GM12878 (cell line): ENCODE data around the gene NCAPH2. TPM values are rescaled to one million over a fixed set of nuclear protein-coding genes. Genes with fewer than 3 reads are reported as not detected.

Experiments
- ATAC-seq: fragments of 200-7000 bp; cut with Tn5 transposase; 3 replicates; pipeline ENCODE4 v1.9.1; 2020; ENCODE audit warnings: mild to moderate bottlenecking, moderate library complexity
- BruUV-seq: library from RNA; stranded (reverse); fragments of 400-500 nt; replicated peaks from 2 replicates; lab custom pipeline; 2021; lab: Mats Ljungman, UMichigan
- CTCF ChIA-PET: fragments of 300-600 bp; sonication (Branson Sonifier 250); formaldehyde crosslinking; extraction: SDS; loops from one replicate; lab custom pipeline; 2021; ENCODE audit warnings: inconsistent platforms; lab: Yijun Ruan, JAX
- POLR2A ChIA-PET: fragments of 350-600 bp; formaldehyde crosslinking; extraction: SDS; loops from one replicate; lab custom pipeline; 2021; ENCODE audit warnings: inconsistent platforms; lab: Charles Lee
- RAD21 ChIA-PET: fragments of 300-600 bp; sonication (Branson Sonifier 250); formaldehyde crosslinking; loops from one replicate; lab custom pipeline; 2023; ENCODE audit warnings: antibody characterized with exemption; ENCODE audit not compliant: unreplicated experiment; lab: Charles Lee
- SMC1A ChIA-PET: fragments of 300-600 bp; sonication (Branson Sonifier 250); formaldehyde crosslinking; loops from one replicate; lab custom pipeline; 2023; ENCODE audit not compliant: unreplicated experiment, uncharacterized antibody; lab: Charles Lee
- DNase-seq: peaks from one replicate; pipeline ENCODE4 v3.0.0-alpha.2; 2011; ENCODE audit warnings: low read depth, low spot score
- FAIRE-seq: peaks from 3 replicates; lab custom pipeline; 2011; peaks lifted over from hg19 to GRCh38; lab: Jason Lieb, UNC
- H2AFZ ChIP-seq: 2 replicates; pipeline ENCODE4 v1.6.0; 2011; ENCODE audit warnings: low read depth, low read length, control low read depth; ENCODE audit not compliant: control insufficient read depth
- H3K27ac ChIP-seq: 2 replicates; pipeline ENCODE4 v1.5.1; 2011; ENCODE audit warnings: control low read depth; ENCODE audit not compliant: control insufficient read depth, insufficient read depth
- H3K27me3 ChIP-seq, 2 experiments: replicated peaks in 1 of 2; 2 replicates each; pipeline versions ENCODE4 v1.6.0 to v1.6.1; 2011; ENCODE audit warnings: low read length in 1 of 2; ENCODE audit not compliant: control insufficient read depth in 2 of 2, insufficient read depth in 2 of 2
- H3K36me3 ChIP-seq, 2 experiments: 2 replicates each; pipeline ENCODE4 v1.5.1; 2011; ENCODE audit warnings: low read length in 1 of 2; ENCODE audit not compliant: control insufficient read depth in 2 of 2, insufficient read depth in 2 of 2
- H3K4me1 ChIP-seq: 2 replicates; pipeline ENCODE4 v1.6.1; 2011; ENCODE audit warnings: mild to moderate bottlenecking, low read length, moderate library complexity, mixed read lengths; ENCODE audit not compliant: control insufficient read depth, insufficient read depth
- H3K4me2 ChIP-seq: 2 replicates; pipeline ENCODE4 v1.6.0; 2011; ENCODE audit warnings: control low read depth; ENCODE audit not compliant: control insufficient read depth, insufficient read depth
- H3K4me3 ChIP-seq: fragments of 200-600 bp; sonication (generic); 2 replicates; pipeline ENCODE4 v1.5.1; 2016
- H3K79me2 ChIP-seq: 2 replicates; pipeline ENCODE4 v1.6.0; 2011; ENCODE audit warnings: low read length; ENCODE audit not compliant: control insufficient read depth, insufficient read depth
- H3K9ac ChIP-seq: 2 replicates; pipeline ENCODE4 v1.8.0; 2011; ENCODE audit warnings: low read length, control low read depth, mixed read lengths; ENCODE audit not compliant: control insufficient read depth, insufficient read depth
- H3K9me3 ChIP-seq: replicated peaks from 3 replicates; pipeline ENCODE4 v1.5.1; 2011; ENCODE audit warnings: mild to moderate bottlenecking, low read length; ENCODE audit not compliant: control insufficient read depth, insufficient read depth
- H4K20me1 ChIP-seq: 2 replicates; pipeline ENCODE4 v1.6.0; 2011; ENCODE audit not compliant: control insufficient read depth, insufficient read depth
- EGR1 ChIP-seq, 2 experiments: IDR thresholded peaks; 1 replicate in 1 of 2; 2 replicates in 1 of 2; pipeline ENCODE4 v1.6.1; 2011 to 2012; ENCODE audit warnings: low read depth in 2 of 2, low read length in 2 of 2, borderline replicate concordance in 1 of 2, mild to moderate bottlenecking in 1 of 2, moderate library complexity in 1 of 2
- YY1 ChIP-seq: IDR thresholded peaks from 2 replicates; pipeline ENCODE4 v1.6.1; 2011; ENCODE audit warnings: low read depth, mild to moderate bottlenecking, low read length
- WGBS: methylation state at CpG from one replicate; pipeline ENCODE4 v1.1.6; 2016; ENCODE audit warnings: low lambda C conversion rate; ENCODE audit not compliant: insufficient replicate concordance, insufficient coverage; ENCODE audit errors: missing lambda C conversion rate; 5-methylcytosine and 5-hydroxymethylcytosine counted together
- in situ Hi-C: fragments of 300-500 bp; cut with MboI; formaldehyde crosslinking; loops from 9 replicates; pipeline ENCODE4 v1.14.3; 2018; ENCODE audit warnings: mixed read lengths
- intact Hi-C: fragments of 100-400 bp; cut with micrococcal nuclease; formaldehyde crosslinking; loops from one replicate; pipeline ENCODE4 v1.14.2; 2022; ENCODE audit not compliant: unreplicated experiment
- polyA plus RNA-seq, 11 experiments: library from polyadenylated mRNA; depleted of rRNA in 4 of 11; unstranded in 6 of 11; stranded (reverse) in 5 of 11; fragments of >200 nt; fragmentation: Nextera tagmentation in 4 of 11; fragmentation: Illumina TruSeq in 1 of 11; extraction: Ambion mirVana in 4 of 11; extraction: Trizol in 1 of 11; gene quantifications; 1 replicate in 1 of 11; 2 replicates in 10 of 11; pipeline versions ENCODE4 v1.2.1 to v1.2.3, GENCODE V29; 2011 to 2016; ENCODE audit warnings: inconsistent platforms in 2 of 11, missing spikeins in 2 of 11, low read depth in 1 of 11
- total RNA-seq, 4 experiments: library from RNA; depleted of rRNA in 3 of 4; stranded (reverse); fragments of >200 nt in 3 of 4; fragmentation: Illumina TruSeq in 1 of 4; extraction: Trizol in 1 of 4; gene quantifications; 2 replicates each; pipeline versions ENCODE4 v1.2.1 to v1.2.3, GENCODE V29; 2013 to 2021
- TF ChIP-seq, protein P1 (sequence below), 3 experiments: IDR thresholded peaks in 2 of 3; conservative IDR thresholded peaks in 1 of 3; 2 replicates each; pipeline ENCODE4 v1.5.1; 2011; ENCODE audit warnings: low read depth in 3 of 3, low read length in 3 of 3, mild to moderate bottlenecking in 3 of 3, control low read depth in 2 of 3, moderate library complexity in 2 of 3, inconsistent platforms in 1 of 3, mixed read lengths in 1 of 3; ENCODE audit not compliant: control insufficient read depth in 2 of 3, insufficient read depth in 1 of 3; ENCODE audit errors: extremely low read depth in 1 of 3

Gene NCAPH2
- total and polyA plus RNA-seq, 10 of the 15 experiments (the other 5 are each of a cell fraction or from before 2014, with no cell fraction given) = 5.0 to 110 (median 59.9) TPM

GRCh38 chr22:50503475-50504145 lies 4.4 kb upstream of the NCAPH2 start:
- CTCF ChIA-PET = interaction anchor here (0.5 kb wide), 1 partner anchor 52 kb away, joined by 3 read pairs; no protein-coding TSS in a partner anchor
- TF ChIP-seq, protein P1, sequence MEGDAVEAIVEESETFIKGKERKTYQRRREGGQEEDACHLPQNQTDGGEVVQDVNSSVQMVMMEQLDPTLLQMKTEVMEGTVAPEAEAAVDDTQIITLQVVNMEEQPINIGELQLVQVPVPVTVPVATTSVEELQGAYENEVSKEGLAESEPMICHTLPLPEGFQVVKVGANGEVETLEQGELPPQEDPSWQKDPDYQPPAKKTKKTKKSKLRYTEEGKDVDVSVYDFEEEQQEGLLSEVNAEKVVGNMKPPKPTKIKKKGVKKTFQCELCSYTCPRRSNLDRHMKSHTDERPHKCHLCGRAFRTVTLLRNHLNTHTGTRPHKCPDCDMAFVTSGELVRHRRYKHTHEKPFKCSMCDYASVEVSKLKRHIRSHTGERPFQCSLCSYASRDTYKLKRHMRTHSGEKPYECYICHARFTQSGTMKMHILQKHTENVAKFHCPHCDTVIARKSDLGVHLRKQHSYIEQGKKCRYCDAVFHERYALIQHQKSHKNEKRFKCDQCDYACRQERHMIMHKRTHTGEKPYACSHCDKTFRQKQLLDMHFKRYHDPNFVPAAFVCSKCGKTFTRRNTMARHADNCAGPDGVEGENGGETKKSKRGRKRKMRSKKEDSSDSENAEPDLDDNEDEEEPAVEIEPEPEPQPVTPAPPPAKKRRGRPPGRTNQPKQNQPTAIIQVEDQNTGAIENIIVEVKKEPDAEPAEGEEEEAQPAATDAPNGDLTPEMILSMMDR (IDR thresholded peaks at IDR 0.05 in 2 of 3, conservative IDR thresholded peaks at IDR 0.05 in 1 of 3; ENCODE audit: control insufficient read depth in 2 of 3, extremely low read depth in 1 of 3, insufficient read depth in 1 of 3, low read depth in 3 of 3, low read length in 3 of 3) = peak in 1 of 3 experiments; percentile 14; a peak in 1 of 6 replicates
- TF ChIP-seq YY1 = no peak
- no peak for TF ChIP-seq EGR1 (IDR thresholded peaks at IDR 0.05; ENCODE audit: borderline replicate concordance in 1 of 2, low read depth in 2 of 2, low read length in 2 of 2)
- Histone ChIP-seq H3K79me2 (peaks cover 17% of the 10 kb centered on the region), H3K9me3 (no peaks in the 10 kb centered on the region), H2AFZ (no peak overlapping the region), H3K36me3 (peaks cover 4 to 8% of the 10 kb centered on the region in 2 experiments; a peak in 3 of 4 replicates), H3K27ac (no peak overlapping the region), H3K4me2 (no peak overlapping the region), H4K20me1 (no peaks in the 10 kb centered on the region), H3K27me3 (no peaks in the 10 kb centered on the region), H3K9ac (no peak overlapping the region), H3K4me1 (peaks cover 4% of the 10 kb centered on the region), H3K4me3 (no peak overlapping the region)
- in situ Hi-C loops = no loop called here
- DNase-seq = no peak
- WGBS = 95% methylated on average over 16 of the region's 26 CpGs
- RAD21 ChIA-PET = no interaction called here
- BruUV-seq = no TSS peak
- intact Hi-C loops = no loop called here
- POLR2A ChIA-PET = no interaction called here
- no peak for ATAC-seq
- no peak for FAIRE-seq
- SMC1A ChIA-PET = no interaction called here
